ENCODE data around the gene NME1. TPM values are rescaled to one million over a fixed set of nuclear protein-coding genes. Genes with fewer than 3 reads are reported as not detected.

Gene NME1
- total RNA-seq, 4 donors from 2014 or later = 8.7 to 50.4 (median 20.2) TPM

- in situ Hi-C loops (cut with MboI; ENCODE audit: low pct_ligation_motif_present in 1 of 4, low pct_unique_long_range_greater_than_20kb in 1 of 4, low sequenced_read_pairs in 3 of 4) = no loop called here
- WGBS, 2 donors (ENCODE audit: low coverage in 1 of 2) = 63 to 94% methylated on average over 4 to 6 of the region's 6 CpGs
- H3K36me3 ChIP-seq = no peaks in the 10 kb centered on the region
- H3K4me3 ChIP-seq = no peak overlapping the region
- intact Hi-C loops (cut with DNase I; ENCODE audit: low total_unique reads) = no loop called here
- H3K27me3 ChIP-seq = no peaks in the 10 kb centered on the region
- TF ChIP-seq EP300 (IDR thresholded peaks at IDR 0.05; ENCODE audit: low read depth) (no peak), CTCF (IDR thresholded peaks at IDR 0.05) (no peak), POLR2A (IDR thresholded peaks at IDR 0.05) (no peak), POLR2AphosphoS5 (IDR thresholded peaks at IDR 0.05) (no peak)
- H3K4me1 ChIP-seq = no peaks in the 10 kb centered on the region
- no peak overlapping the region for H3K27ac ChIP-seq
- no peak for DNase-seq
- no peaks in the 10 kb centered on the region for H3K9me3 ChIP-seq
Measured at GRCh38 chr17:51144266-51145022, 8.9 kb upstream of the NME1 start.

GRCh38 chr17:51147650-51148049, 5.7 kb upstream of the NME1 start:
- no peaks in the 10 kb centered on the region for H3K9me3 ChIP-seq
- 58 to 60% methylated on average over 1 to 4 of the region's 4 CpGs for WGBS, 2 donors (ENCODE audit: low coverage in 1 of 2)
- in situ Hi-C loops (cut with MboI; ENCODE audit: low pct_ligation_motif_present in 1 of 4, low pct_unique_long_range_greater_than_20kb in 1 of 4, low sequenced_read_pairs in 3 of 4) = no loop called here

GRCh38 chr17:51149163-51149562, 4.2 kb upstream of the NME1 start:
- no peak for TF ChIP-seq POLR2AphosphoS5 (IDR thresholded peaks at IDR 0.05)
- no peak for TF ChIP-seq POLR2A (IDR thresholded peaks at IDR 0.05)
- no peak for TF ChIP-seq CTCF (IDR thresholded peaks at IDR 0.05)
- TF ChIP-seq EP300 (IDR thresholded peaks at IDR 0.05; ENCODE audit: low read depth) = no peak
- Histone ChIP-seq H3K9me3 (no peaks in the 10 kb centered on the region), H3K36me3 (no peaks in the 10 kb centered on the region), H3K27ac (no peak overlapping the region), H3K27me3 (no peaks in the 10 kb centered on the region), H3K4me1 (peaks cover 2 to 12% (median 12%) of the 10 kb centered on the region in 4 donors), H3K4me3 (no peak overlapping the region)
- intact Hi-C loops (cut with DNase I; ENCODE audit: low total_unique reads) (no loop called here), in situ Hi-C loops (cut with MboI; ENCODE audit: low pct_ligation_motif_present in 1 of 4, low pct_unique_long_range_greater_than_20kb in 1 of 4, low sequenced_read_pairs in 3 of 4) (no loop called here)
- WGBS, 2 donors (ENCODE audit: low coverage in 1 of 2) = 96% methylated on average over 2 of the region's 2 CpGs; no CpG with 5 or more reads in 1 of the 2 donors
- DNase-seq = no peak

More at GRCh38 chr17:51147650-51148049, 5.7 kb upstream of the NME1 start:
- Histone ChIP-seq H3K4me1 (peaks cover 0 to 5% (median 4%) of the 10 kb centered on the region in 4 donors), H3K27ac (no peak overlapping the region), H3K36me3 (no peaks in the 10 kb centered on the region), H3K4me3 (no peak overlapping the region), H3K27me3 (no peaks in the 10 kb centered on the region)
- TF ChIP-seq POLR2AphosphoS5 (IDR thresholded peaks at IDR 0.05) = no peak
- TF ChIP-seq CTCF (IDR thresholded peaks at IDR 0.05) = no peak
- no peak for TF ChIP-seq POLR2A (IDR thresholded peaks at IDR 0.05)
- TF ChIP-seq EP300 (IDR thresholded peaks at IDR 0.05; ENCODE audit: low read depth) = no peak
- no peak for DNase-seq
- intact Hi-C loops (cut with DNase I; ENCODE audit: low total_unique reads) = no loop called here

- Histone ChIP-seq H3K4me3 (no peak overlapping the region), H3K4me1 (peaks cover 9 to 24% (median 22%) of the 10 kb centered on the region in 4 donors), H3K9me3 (no peaks in the 10 kb centered on the region), H3K36me3 (no peaks in the 10 kb centered on the region), H3K27me3 (no peaks in the 10 kb centered on the region), H3K27ac (no peak overlapping the region)
- WGBS, 2 donors (ENCODE audit: low coverage in 1 of 2) = 86% methylated on average over 5 of the region's 5 CpGs
- in situ Hi-C loops (cut with MboI; ENCODE audit: low pct_ligation_motif_present in 1 of 4, low pct_unique_long_range_greater_than_20kb in 1 of 4, low sequenced_read_pairs in 3 of 4) (loop anchor here (5.0 to 25.0 kb wide), 3 partner anchors 146 to 289 kb away; partner anchors contain the start of gene TOB1 (in 2 of the 4)), intact Hi-C loops (cut with DNase I; ENCODE audit: low total_unique reads) (loop anchor here (5.0 kb wide), 1 partner anchor 149 kb away; no protein-coding TSS in a partner anchor)
- DNase-seq = no peak
- no peak for TF ChIP-seq POLR2A (IDR thresholded peaks at IDR 0.05)
- no peak for TF ChIP-seq CTCF (IDR thresholded peaks at IDR 0.05)
- no peak for TF ChIP-seq POLR2AphosphoS5 (IDR thresholded peaks at IDR 0.05)
- no peak for TF ChIP-seq EP300 (IDR thresholded peaks at IDR 0.05; ENCODE audit: low read depth)
Measured at GRCh38 chr17:51150932-51151331, 2.4 kb upstream of the NME1 start.

All from transverse colon (tissue), 4 donors.